ENCODE results near the gene PRM1. TPM values are rescaled to one million over a fixed set of nuclear protein-coding genes. Genes with fewer than 3 reads are reported as not detected.

PRM1 gene
- total RNA-seq, 1 experiment from 2014 or later = not detected

DNA sequence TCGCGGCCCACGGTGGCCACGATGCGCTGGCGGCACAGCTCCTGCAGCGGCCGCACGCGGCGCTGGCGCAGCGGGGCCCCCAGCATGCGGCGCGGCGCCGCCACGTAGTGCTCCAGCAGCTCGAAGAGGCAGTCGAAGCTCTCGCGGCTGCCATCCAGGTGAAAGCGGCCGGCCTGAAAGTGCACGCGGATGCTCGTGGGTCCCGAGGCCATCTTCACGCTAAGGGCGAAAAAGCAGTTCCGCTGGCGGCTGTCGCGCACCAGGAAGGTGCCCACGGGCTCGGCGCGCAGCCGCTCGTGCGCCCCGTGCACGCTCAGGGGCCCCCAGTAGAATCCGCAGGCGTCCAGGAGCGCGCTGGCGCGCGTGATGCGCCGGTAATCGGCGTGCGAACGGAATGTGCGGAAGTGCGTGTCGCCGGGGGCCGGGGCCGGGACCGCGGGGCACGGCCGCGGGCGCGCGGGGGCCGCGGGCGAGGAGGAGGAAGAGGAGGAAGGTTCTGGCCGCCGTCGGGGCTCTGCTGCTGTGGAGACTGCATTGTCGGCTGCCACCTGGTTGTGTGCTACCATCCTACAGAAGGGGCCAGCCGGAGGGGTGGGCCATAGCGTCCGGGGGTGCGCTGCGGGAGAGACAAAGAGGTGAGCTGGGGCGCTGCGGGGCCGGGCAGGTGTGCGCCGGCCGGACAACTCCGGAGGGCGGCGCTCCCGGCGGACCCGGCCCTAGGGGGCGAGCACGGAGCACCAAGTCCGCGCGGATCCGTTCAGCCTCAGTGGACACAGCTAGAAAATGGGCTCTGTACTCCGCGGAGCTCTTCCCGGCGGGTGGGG lies 26.0 kb downstream of the PRM1 start:
- H3K27ac ChIP-seq (ENCODE audit: low read depth, low read length, poor library complexity, severe bottlenecking) = peak overlapping the region; percentile 72

DNA sequence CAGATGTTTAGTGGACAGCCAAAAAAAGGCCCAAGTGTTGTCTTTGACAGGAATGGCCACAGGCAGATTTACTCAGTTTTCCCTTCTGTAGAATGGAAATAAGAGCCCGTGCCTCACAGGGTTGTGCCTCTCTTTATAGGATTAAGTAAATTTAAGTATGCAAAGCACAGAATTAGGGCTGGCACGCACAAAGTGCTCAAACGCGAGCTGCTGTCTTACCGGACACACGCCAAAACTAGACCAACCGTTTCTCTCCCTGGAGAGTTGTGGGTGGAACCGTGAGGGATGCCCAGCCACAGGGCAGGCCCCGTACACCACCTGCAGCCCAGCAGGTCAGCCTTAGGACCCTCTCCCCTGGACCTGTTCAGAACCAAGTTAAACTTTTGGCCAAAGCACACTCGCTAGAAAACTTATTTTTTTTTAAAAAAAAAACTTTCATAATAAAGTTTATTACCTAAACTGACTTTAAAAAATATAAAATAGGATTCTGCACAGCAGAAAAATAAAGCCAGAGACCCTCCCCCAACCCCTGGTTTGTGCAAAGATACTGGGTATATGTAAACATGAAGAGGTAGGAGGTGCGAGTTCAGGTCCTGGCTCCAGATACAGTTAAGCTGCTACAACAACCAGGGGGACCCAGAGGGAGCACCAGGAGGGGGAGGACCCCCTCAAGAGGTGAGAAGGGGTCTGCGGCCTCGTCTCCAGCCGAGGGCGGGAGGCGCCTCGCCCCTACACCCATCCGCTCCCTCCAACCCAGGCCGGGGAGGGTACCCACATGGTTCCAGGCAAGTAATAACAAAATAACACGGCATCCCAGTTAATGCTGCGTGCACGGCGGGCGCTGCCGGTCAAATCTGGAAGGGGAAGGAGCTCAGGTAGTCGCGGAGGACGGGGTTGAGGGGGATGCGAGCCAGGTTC lies 26.9 kb downstream of the PRM1 start:
- peaks cover 14% of the 10 kb centered on the region for H3K4me1 ChIP-seq (ENCODE audit: insufficient read depth, low read length, poor library complexity, severe bottlenecking)
- H3K4me3 ChIP-seq (ENCODE audit: low read depth, low read length, poor library complexity, severe bottlenecking) = peak overlapping the region; percentile 73
- intact Hi-C loops (cut with micrococcal nuclease; ENCODE audit: unreplicated experiment) = no loop called here
- no peaks in the 10 kb centered on the region for H3K36me3 ChIP-seq (ENCODE audit: insufficient read depth, low read length, poor library complexity, severe bottlenecking)
- ChIA-PET CTCF (interaction anchor here (0.7 to 3.4 kb wide), 3 partner anchors 9 to 283 kb away, joined by 3 to 14 read pairs (median 3); no protein-coding TSS in a partner anchor), POLR2A (ENCODE audit: low non-redundant PET) (no interaction called here)
- H3K27ac ChIP-seq (ENCODE audit: low read depth, low read length, poor library complexity, severe bottlenecking) = no peak overlapping the region
- DNase-seq (ENCODE audit: low spot score) = no peak
- no peak for TF ChIP-seq EZH2 (IDR thresholded peaks at IDR 0.05; ENCODE audit: borderline replicate concordance, low read depth, low read length, poor library complexity, severe bottlenecking)
- TF ChIP-seq, protein P1, sequence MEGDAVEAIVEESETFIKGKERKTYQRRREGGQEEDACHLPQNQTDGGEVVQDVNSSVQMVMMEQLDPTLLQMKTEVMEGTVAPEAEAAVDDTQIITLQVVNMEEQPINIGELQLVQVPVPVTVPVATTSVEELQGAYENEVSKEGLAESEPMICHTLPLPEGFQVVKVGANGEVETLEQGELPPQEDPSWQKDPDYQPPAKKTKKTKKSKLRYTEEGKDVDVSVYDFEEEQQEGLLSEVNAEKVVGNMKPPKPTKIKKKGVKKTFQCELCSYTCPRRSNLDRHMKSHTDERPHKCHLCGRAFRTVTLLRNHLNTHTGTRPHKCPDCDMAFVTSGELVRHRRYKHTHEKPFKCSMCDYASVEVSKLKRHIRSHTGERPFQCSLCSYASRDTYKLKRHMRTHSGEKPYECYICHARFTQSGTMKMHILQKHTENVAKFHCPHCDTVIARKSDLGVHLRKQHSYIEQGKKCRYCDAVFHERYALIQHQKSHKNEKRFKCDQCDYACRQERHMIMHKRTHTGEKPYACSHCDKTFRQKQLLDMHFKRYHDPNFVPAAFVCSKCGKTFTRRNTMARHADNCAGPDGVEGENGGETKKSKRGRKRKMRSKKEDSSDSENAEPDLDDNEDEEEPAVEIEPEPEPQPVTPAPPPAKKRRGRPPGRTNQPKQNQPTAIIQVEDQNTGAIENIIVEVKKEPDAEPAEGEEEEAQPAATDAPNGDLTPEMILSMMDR (conservative IDR thresholded peaks at IDR 0.05; ENCODE audit: low read depth, low read length) = no peak
- no peaks in the 10 kb centered on the region for H3K9me3 ChIP-seq (ENCODE audit: low read depth, low read length, poor library complexity, severe bottlenecking)
- TSS peak; percentile 60 for BruUV-seq (replicated peaks)
- H3K27me3 ChIP-seq (replicated peaks; ENCODE audit: insufficient read depth, low read depth, low read length, poor library complexity) = peaks cover 16% of the 10 kb centered on the region

More for the DNA sequence above, 26.0 kb downstream of the PRM1 start:
- DNase-seq (ENCODE audit: low spot score) = peak; percentile 46
- no peaks in the 10 kb centered on the region for H3K9me3 ChIP-seq (ENCODE audit: low read depth, low read length, poor library complexity, severe bottlenecking)
- H3K4me1 ChIP-seq (ENCODE audit: insufficient read depth, low read length, poor library complexity, severe bottlenecking) = peaks cover 14% of the 10 kb centered on the region
- no peaks in the 10 kb centered on the region for H3K36me3 ChIP-seq (ENCODE audit: insufficient read depth, low read length, poor library complexity, severe bottlenecking)
- intact Hi-C loops (cut with micrococcal nuclease; ENCODE audit: unreplicated experiment) = loop anchor here (5.0 kb wide), 1 partner anchor 153 kb away; no protein-coding TSS in a partner anchor
- ChIA-PET CTCF (interaction anchor here (0.6 to 3.4 kb wide), 6 partner anchors 8 to 439 kb away, joined by 3 to 14 read pairs (median 3); no protein-coding TSS in a partner anchor), POLR2A (ENCODE audit: low non-redundant PET) (no interaction called here)
- BruUV-seq (replicated peaks) = no TSS peak
- peaks cover 16% of the 10 kb centered on the region for H3K27me3 ChIP-seq (replicated peaks; ENCODE audit: insufficient read depth, low read depth, low read length, poor library complexity)
- TF ChIP-seq, protein P1 (conservative IDR thresholded peaks at IDR 0.05; ENCODE audit: low read depth, low read length) = no peak
- TF ChIP-seq EZH2 (IDR thresholded peaks at IDR 0.05; ENCODE audit: borderline replicate concordance, low read depth, low read length, poor library complexity, severe bottlenecking) = no peak
- peak overlapping the region; percentile 73 for H3K4me3 ChIP-seq (ENCODE audit: low read depth, low read length, poor library complexity, severe bottlenecking)
